HEK293 (cell line): ENCODE data around the gene SHISA9.

Experiments used
- WT1 ChIP-seq: fragments of 450-650 bp; formaldehyde crosslinking; IDR thresholded peaks from 2 replicates; pipeline ENCODE4 v1.5.1; 2016; ENCODE audit warnings: missing biosample characterization, missing genetic modification characterization
- YY1 ChIP-seq: fragments of 450-650 bp; formaldehyde crosslinking; IDR thresholded peaks from 2 replicates; pipeline ENCODE4 v1.5.1; 2018; ENCODE audit warnings: missing biosample characterization, missing genetic modification characterization
- TF ChIP-seq, protein P1 (sequence below): fragments of 450-650 bp; formaldehyde crosslinking; IDR thresholded peaks from 2 replicates; pipeline ENCODE4 v1.5.1; 2016; ENCODE audit warnings: missing biosample characterization, missing genetic modification characterization
- TF ChIP-seq, protein P2 (sequence below): fragments of 450-650 bp; formaldehyde crosslinking; IDR thresholded peaks from 2 replicates; pipeline ENCODE4 v1.5.1; 2016; ENCODE audit warnings: missing biosample characterization, missing genetic modification characterization, low read depth

DNA sequence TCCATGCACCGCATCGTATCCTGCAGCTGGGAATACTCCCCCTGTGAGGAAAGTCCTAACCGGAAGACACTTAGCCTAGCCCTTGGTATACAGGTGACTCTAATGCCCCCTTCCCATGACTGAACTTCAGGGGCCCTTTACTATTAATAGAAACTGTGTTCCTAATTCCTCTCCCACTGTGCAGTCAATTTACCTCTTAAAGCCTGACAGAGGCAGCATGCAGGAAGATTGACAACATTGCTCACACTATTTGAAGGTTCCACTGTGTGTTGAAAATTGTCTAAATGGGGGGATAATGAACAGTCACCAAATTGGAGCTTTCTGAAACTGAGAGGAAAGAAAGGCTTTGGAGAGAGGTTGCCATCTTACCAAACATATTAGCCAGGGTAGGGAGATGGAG is 222.6 kb downstream of the SHISA9 start:
- TF ChIP-seq YY1 (tag by site-specific recombination) (no peak), WT1 (tag by site-specific recombination) (no peak)
- TF ChIP-seq, protein P1, sequence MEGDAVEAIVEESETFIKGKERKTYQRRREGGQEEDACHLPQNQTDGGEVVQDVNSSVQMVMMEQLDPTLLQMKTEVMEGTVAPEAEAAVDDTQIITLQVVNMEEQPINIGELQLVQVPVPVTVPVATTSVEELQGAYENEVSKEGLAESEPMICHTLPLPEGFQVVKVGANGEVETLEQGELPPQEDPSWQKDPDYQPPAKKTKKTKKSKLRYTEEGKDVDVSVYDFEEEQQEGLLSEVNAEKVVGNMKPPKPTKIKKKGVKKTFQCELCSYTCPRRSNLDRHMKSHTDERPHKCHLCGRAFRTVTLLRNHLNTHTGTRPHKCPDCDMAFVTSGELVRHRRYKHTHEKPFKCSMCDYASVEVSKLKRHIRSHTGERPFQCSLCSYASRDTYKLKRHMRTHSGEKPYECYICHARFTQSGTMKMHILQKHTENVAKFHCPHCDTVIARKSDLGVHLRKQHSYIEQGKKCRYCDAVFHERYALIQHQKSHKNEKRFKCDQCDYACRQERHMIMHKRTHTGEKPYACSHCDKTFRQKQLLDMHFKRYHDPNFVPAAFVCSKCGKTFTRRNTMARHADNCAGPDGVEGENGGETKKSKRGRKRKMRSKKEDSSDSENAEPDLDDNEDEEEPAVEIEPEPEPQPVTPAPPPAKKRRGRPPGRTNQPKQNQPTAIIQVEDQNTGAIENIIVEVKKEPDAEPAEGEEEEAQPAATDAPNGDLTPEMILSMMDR (tag by site-specific recombination) = no peak
- TF ChIP-seq, protein P2, sequence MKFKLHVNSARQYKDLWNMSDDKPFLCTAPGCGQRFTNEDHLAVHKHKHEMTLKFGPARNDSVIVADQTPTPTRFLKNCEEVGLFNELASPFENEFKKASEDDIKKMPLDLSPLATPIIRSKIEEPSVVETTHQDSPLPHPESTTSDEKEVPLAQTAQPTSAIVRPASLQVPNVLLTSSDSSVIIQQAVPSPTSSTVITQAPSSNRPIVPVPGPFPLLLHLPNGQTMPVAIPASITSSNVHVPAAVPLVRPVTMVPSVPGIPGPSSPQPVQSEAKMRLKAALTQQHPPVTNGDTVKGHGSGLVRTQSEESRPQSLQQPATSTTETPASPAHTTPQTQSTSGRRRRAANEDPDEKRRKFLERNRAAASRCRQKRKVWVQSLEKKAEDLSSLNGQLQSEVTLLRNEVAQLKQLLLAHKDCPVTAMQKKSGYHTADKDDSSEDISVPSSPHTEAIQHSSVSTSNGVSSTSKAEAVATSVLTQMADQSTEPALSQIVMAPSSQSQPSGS (tag by site-specific recombination) = no peak
